HFF-Myc (cell line): ENCODE measurements around the gene PLVAP.

Experiments used
- DNase-seq: peaks from one replicate; pipeline ENCODE4 v3.0.0-alpha.2; 2011; ENCODE audit warnings: low read depth; ENCODE audit errors: extremely low read depth
- H3K4me3 ChIP-seq: replicated peaks from 2 replicates; pipeline ENCODE4 v1.5.1; 2011; ENCODE audit warnings: low read depth, mild to moderate bottlenecking, control low read depth, low read length
- TF ChIP-seq, protein P1 (sequence below): IDR thresholded peaks from 2 replicates; pipeline ENCODE4 v1.5.1; 2012; ENCODE audit warnings: mild to moderate bottlenecking, low read depth, low read length, control low read depth; ENCODE audit errors: missing control alignments

The PLVAP gene

DNA sequence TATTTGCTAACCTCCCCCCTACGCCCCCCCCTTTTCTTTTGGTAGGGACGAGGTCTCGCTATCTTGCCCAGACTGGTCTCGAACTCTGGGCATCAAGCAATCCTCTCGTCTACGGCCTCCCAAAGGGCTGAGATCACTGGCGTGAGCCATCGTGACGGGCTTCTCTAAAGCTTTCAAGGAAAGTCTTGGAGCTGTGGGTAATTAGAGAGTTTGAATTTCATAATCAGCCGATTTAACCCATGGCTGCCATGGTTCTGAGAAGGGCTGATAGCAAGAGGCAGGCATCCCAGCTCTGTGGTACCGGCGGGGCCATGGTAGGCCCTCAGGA, 73.2 kb downstream of the PLVAP start:
- DNase-seq = no peak
- no peak overlapping the region for H3K4me3 ChIP-seq
- TF ChIP-seq, protein P1, sequence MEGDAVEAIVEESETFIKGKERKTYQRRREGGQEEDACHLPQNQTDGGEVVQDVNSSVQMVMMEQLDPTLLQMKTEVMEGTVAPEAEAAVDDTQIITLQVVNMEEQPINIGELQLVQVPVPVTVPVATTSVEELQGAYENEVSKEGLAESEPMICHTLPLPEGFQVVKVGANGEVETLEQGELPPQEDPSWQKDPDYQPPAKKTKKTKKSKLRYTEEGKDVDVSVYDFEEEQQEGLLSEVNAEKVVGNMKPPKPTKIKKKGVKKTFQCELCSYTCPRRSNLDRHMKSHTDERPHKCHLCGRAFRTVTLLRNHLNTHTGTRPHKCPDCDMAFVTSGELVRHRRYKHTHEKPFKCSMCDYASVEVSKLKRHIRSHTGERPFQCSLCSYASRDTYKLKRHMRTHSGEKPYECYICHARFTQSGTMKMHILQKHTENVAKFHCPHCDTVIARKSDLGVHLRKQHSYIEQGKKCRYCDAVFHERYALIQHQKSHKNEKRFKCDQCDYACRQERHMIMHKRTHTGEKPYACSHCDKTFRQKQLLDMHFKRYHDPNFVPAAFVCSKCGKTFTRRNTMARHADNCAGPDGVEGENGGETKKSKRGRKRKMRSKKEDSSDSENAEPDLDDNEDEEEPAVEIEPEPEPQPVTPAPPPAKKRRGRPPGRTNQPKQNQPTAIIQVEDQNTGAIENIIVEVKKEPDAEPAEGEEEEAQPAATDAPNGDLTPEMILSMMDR = no peak

DNA sequence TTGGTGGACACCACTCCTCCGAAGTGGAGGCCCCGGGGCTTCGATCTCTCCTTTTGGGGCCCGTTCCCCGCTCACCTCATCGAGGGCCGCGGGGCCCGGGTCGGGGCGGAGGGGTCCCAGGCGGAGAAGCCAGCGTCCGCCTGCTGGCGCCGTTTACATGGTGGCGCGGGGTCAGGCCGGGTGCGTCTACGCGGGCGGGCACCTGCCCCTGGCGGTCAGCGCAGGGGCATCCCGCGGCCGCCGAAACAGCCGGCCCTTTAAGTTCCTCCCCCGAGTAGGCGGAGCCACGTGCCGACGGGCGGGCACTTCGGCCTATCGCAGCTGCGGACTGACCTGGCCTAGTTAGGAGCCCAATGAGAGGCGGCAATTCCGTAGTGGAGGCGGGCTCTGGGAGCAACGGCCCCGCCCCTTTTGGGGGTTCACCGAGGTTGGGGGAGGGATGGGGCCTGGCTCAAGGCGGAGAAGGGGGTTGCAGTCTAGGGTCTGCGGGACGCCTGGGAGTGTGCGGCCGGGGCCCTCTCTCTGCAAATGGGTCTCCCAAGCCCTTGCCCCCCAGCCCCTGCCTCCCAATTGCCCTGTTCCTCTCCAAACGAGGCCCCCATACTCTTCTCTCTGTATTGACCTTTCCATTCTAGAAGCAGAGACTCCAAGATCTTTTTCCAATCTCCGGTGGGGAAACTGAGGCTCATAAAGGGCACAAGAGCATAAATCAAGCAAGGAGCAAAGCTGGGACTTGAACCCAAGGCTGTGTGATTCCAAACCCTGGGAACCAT, 73.8 kb downstream of the PLVAP start, which contains the start of gene ABHD8:
Gene ABHD8 (minus strand): TSS at position 259 of the 773 bp plus-strand sequence. CDS start 1,809 bp downstream, outside the sequence.
- peak; percentile 78 for DNase-seq
- H3K4me3 ChIP-seq = peak within 1 kb of the TSS; percentile 43
- TF ChIP-seq, protein P1 = peak; percentile 27

DNA sequence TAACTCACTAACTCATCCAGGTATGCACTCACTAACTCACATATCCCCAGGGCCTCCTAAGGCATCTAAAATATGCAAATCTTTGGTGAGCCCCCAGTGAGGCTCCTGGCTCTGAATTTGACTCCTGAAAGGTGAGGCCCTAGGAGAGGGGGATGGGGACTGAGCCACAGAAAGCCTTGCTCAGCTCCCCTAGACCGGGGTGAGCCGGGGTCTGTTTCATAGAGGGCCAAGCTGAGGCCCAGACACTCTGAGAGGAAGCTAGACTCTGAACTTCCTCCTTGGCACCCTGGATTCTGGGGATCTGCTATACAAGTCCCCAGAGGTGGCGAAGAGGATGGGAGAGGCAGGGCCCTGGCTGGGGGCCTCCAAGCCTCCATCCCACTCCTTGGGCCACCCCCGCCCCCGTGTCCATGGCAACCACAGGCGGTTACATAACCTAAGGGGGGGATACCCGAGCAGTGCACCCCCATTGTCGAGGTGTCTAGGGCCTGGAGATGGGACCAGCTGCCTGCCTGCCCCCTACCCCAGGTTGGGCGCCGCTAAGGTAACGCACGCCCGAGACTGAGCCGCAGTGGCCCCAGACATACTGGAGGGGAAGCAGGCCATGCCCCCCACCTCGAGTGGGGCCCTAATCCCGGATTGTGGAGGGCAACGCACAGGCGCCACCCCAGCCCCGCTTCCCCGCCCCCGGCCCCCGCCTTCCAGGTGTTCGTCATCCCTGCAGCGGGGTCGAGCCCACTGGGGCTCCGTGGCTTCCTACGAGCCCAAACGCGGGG, 74.6 kb downstream of the PLVAP start:
- TF ChIP-seq, protein P1 = no peak
- H3K4me3 ChIP-seq = peak overlapping the region; percentile 43
- no peak for DNase-seq
